Retinal pigment epithelial cell (primary cell): ENCODE results near the gene EFCAB7.

Experiments
- DNase-seq: peaks from one replicate; pipeline ENCODE4 v3.0.0-alpha.2; 2010; ENCODE audit warnings: low read depth
- H3K4me3 ChIP-seq: 2 replicates; pipeline ENCODE4 v1.5.1; 2011; ENCODE audit warnings: mild to moderate bottlenecking, low read length, control low read depth, moderate library complexity
- CTCF ChIP-seq: conservative IDR thresholded peaks from 2 replicates; pipeline ENCODE4 v1.5.1; 2011; ENCODE audit warnings: low read depth, low read length, control low read depth, inconsistent platforms

The EFCAB7 gene

GRCh38 chr1:63547621-63548294, 24.4 kb downstream of the EFCAB7 start:
- H3K4me3 ChIP-seq = no peak overlapping the region
- no peak for TF ChIP-seq CTCF
- DNase-seq = peak; percentile 81

- TF ChIP-seq CTCF = no peak
- no peak for DNase-seq
Measured at GRCh38 chr1:63548303-63548702, 25.0 kb downstream of the EFCAB7 start.

GRCh38 chr1:63548877-63549276, 25.6 kb downstream of the EFCAB7 start:
- H3K4me3 ChIP-seq = no peak overlapping the region
- no peak for TF ChIP-seq CTCF
- no peak for DNase-seq

More at GRCh38 chr1:63548303-63548702, 25.0 kb downstream of the EFCAB7 start:
- H3K4me3 ChIP-seq = no peak overlapping the region

- DNase-seq = no peak
- no peak for TF ChIP-seq CTCF
- no peak overlapping the region for H3K4me3 ChIP-seq
Measured at GRCh38 chr1:63555480-63555879, 32.2 kb downstream of the EFCAB7 start.

- no peak overlapping the region for H3K4me3 ChIP-seq
- DNase-seq = no peak
- TF ChIP-seq CTCF = peak; percentile 74
Measured at GRCh38 chr1:63557365-63557987, 34.2 kb downstream of the EFCAB7 start.

- no peak for TF ChIP-seq CTCF
- no peak overlapping the region for H3K4me3 ChIP-seq
- DNase-seq = no peak
Measured at GRCh38 chr1:63559357-63559756, 36.0 kb downstream of the EFCAB7 start.

GRCh38 chr1:63563745-63564144, 40.4 kb downstream of the EFCAB7 start:
- no peak for DNase-seq
- no peak for TF ChIP-seq CTCF
- H3K4me3 ChIP-seq = no peak overlapping the region
